HG03139 (cell line): ENCODE results near the gene SNX4.
A peak's percentile ranks its signal among the peaks of the same experiment; 100 is the strongest.
"Not testable (repeated sequence)": the region's sequence is repeated elsewhere in the genome, so short reads cannot be mapped to it uniquely, and the experiment has no call there.

Source experiments
- ATAC-seq: cut with Tn5 transposase; IDR thresholded peaks from one replicate; pipeline ENCODE4 v1.9.1; 2021; ENCODE audit not compliant: unreplicated experiment

SNX4 gene

GRCh38 chr3:125519678-125520562, at the start of gene SNX4:
Gene SNX4 (minus strand): TSS chr3:125520202. CDS start chr3:125520172, 30 bp downstream.
- peak; percentile 86 for ATAC-seq

GRCh38 chr3:125556314-125556713, 36.3 kb upstream of the SNX4 start:
- ATAC-seq = no peak

- ATAC-seq = no peak
These were observed 32.4 kb upstream of the SNX4 start for GRCh38 chr3:125552401-125552800.

GRCh38 chr3:125528920-125529319, 8.9 kb upstream of the SNX4 start:
- ATAC-seq = no peak

GRCh38 chr3:125525153-125525552, 5.2 kb upstream of the SNX4 start:
- ATAC-seq = no peak

- not testable (repeated sequence) for ATAC-seq
These were observed 539 bp upstream of the SNX4 start for GRCh38 chr3:125520563-125520919.

GRCh38 chr3:125515421-125515820, 4.6 kb downstream of the SNX4 start:
- ATAC-seq = no peak

GRCh38 chr3:125513490-125514115, 6.4 kb downstream of the SNX4 start:
- ATAC-seq = no peak

GRCh38 chr3:125512135-125512920, 7.7 kb downstream of the SNX4 start:
- ATAC-seq = no peak

GRCh38 chr3:125511420-125512118, 8.4 kb downstream of the SNX4 start:
- ATAC-seq = no peak

GRCh38 chr3:125507128-125507527, 12.9 kb downstream of the SNX4 start:
- no peak for ATAC-seq

GRCh38 chr3:125498630-125499029, 21.4 kb downstream of the SNX4 start:
- no peak for ATAC-seq

- ATAC-seq = no peak
These were observed 23.3 kb downstream of the SNX4 start for GRCh38 chr3:125496701-125497100.

- no peak for ATAC-seq
These were observed 37.6 kb downstream of the SNX4 start for GRCh38 chr3:125482406-125482805.

- ATAC-seq = no peak
These were observed 38.2 kb downstream of the SNX4 start for GRCh38 chr3:125481786-125482185.

- not testable (repeated sequence) for ATAC-seq
These were observed 38.6 kb downstream of the SNX4 start for GRCh38 chr3:125481375-125481759.

- no peak for ATAC-seq
These were observed 39.2 kb downstream of the SNX4 start for GRCh38 chr3:125480656-125481374.

- ATAC-seq = no peak
These were observed 40.9 kb downstream of the SNX4 start for GRCh38 chr3:125479091-125479490.

GRCh38 chr3:125478326-125478725, 41.7 kb downstream of the SNX4 start:
- ATAC-seq = no peak

- ATAC-seq = no peak
These were observed 42.3 kb downstream of the SNX4 start for GRCh38 chr3:125477701-125478100.
